HepG2 (cell line): ENCODE measurements around the gene EPHA10. TPM values are rescaled to one million over a fixed set of nuclear protein-coding genes. Genes with fewer than 3 reads are reported as not detected.

Source experiments
- ATF1 ChIP-seq: IDR thresholded peaks from 2 replicates; pipeline ENCODE4 v1.6.1; 2016; ENCODE audit warnings: mild to moderate bottlenecking, control low read depth
- ESRRA ChIP-seq: sonication (generic); formaldehyde crosslinking; IDR thresholded peaks from 2 replicates; pipeline ENCODE4 v1.5.1; 2020; ENCODE audit warnings: mild to moderate bottlenecking, low read depth, missing genetic modification reagents
- HNRNPL ChIP-seq: fragments of 200-400 bp; formaldehyde crosslinking; IDR thresholded peaks from 2 replicates; pipeline ENCODE4 v1.6.1; 2017; ENCODE audit warnings: mild to moderate bottlenecking, low read depth, low read length
- IKZF1 ChIP-seq: fragments of 450-650 bp; IDR thresholded peaks from 2 replicates; pipeline ENCODE4 v1.7.1; 2016
- IRF2 ChIP-seq: IDR thresholded peaks from 2 replicates; pipeline ENCODE4 v1.6.1; 2018; ENCODE audit warnings: missing genetic modification reagents, missing compliant biosample characterization
- MEIS1 ChIP-seq: sonication (generic); formaldehyde crosslinking; IDR thresholded peaks from 2 replicates; pipeline ENCODE4 v1.9.0; 2021; ENCODE audit warnings: mild to moderate bottlenecking, missing genetic modification reagents, moderate library complexity, borderline replicate concordance
- NR2F2 ChIP-seq: IDR thresholded peaks from 2 replicates; pipeline ENCODE4 v1.6.1; 2012; ENCODE audit warnings: low read depth, inconsistent platforms, borderline replicate concordance
- PITX1 ChIP-seq: sonication (generic); formaldehyde crosslinking; IDR thresholded peaks from 2 replicates; pipeline ENCODE4 v1.5.1; 2020; ENCODE audit warnings: mild to moderate bottlenecking, missing genetic modification reagents
- ZBTB42 ChIP-seq: sonication (generic); formaldehyde crosslinking; IDR thresholded peaks from 2 replicates; pipeline ENCODE4 v1.5.0; 2020; ENCODE audit warnings: mild to moderate bottlenecking, missing genetic modification reagents
- ZFP36L2 ChIP-seq: sonication (generic); formaldehyde crosslinking; IDR thresholded peaks from 2 replicates; pipeline ENCODE4 v1.4.0; 2020; ENCODE audit warnings: missing genetic modification reagents
- ZNF33B ChIP-seq: sonication (generic); formaldehyde crosslinking; IDR thresholded peaks from 2 replicates; pipeline ENCODE4 v1.5.1; 2020; ENCODE audit warnings: mild to moderate bottlenecking, missing genetic modification reagents
- ZNF609 ChIP-seq: sonication (generic); formaldehyde crosslinking; IDR thresholded peaks from 2 replicates; pipeline ENCODE4 v1.4.0; 2020; ENCODE audit warnings: mild to moderate bottlenecking, missing genetic modification reagents, borderline replicate concordance
- ZNF709 ChIP-seq: sonication (generic); formaldehyde crosslinking; IDR thresholded peaks from 2 replicates; pipeline ENCODE4 v1.5.0; 2020; ENCODE audit warnings: mild to moderate bottlenecking, missing genetic modification reagents
- ZNF891 ChIP-seq: sonication (generic); formaldehyde crosslinking; IDR thresholded peaks from 2 replicates; pipeline ENCODE4 v1.5.0; 2020; ENCODE audit warnings: mild to moderate bottlenecking, missing genetic modification reagents
- polyA plus RNA-seq, 8 experiments: library from polyadenylated mRNA; depleted of rRNA in 3 of 8; stranded (reverse) in 7 of 8; unstranded in 1 of 8; fragments of >200 nt; fragmentation: Illumina TruSeq in 4 of 8; extraction: Trizol in 4 of 8; gene quantifications; 2 replicates each; pipeline versions ENCODE4 v1.2.1 to v1.2.3, GENCODE V29; 2011 to 2016; ENCODE audit warnings: low read depth in 4 of 8, missing spikeins in 1 of 8, mixed read lengths in 1 of 8; ENCODE audit not compliant: insufficient read depth in 1 of 8
- total RNA-seq, 5 experiments: library from RNA; depleted of rRNA; stranded (reverse); fragments of >200 nt; fragmentation: Illumina TruSeq; extraction: Trizol; gene quantifications; 2 replicates each; pipeline ENCODE4 v1.2.3, GENCODE V29; 2016; ENCODE audit warnings: low read depth in 1 of 5
- TF ChIP-seq, protein P1 (sequence below): sonication (generic); formaldehyde crosslinking; IDR thresholded peaks from 2 replicates; pipeline ENCODE4 v1.4.0; 2020; ENCODE audit warnings: missing genetic modification reagents
- TF ChIP-seq, protein P2 (sequence below): sonication (generic); formaldehyde crosslinking; IDR thresholded peaks from 2 replicates; pipeline ENCODE4 v1.9.0; 2021; ENCODE audit warnings: missing genetic modification reagents, borderline replicate concordance
- TF ChIP-seq, protein P3 (sequence below): sonication (generic); formaldehyde crosslinking; IDR thresholded peaks from 2 replicates; pipeline ENCODE4 v1.4.0; 2020; ENCODE audit warnings: missing genetic modification reagents
- TF ChIP-seq, protein P4 (sequence below): sonication (generic); formaldehyde crosslinking; IDR thresholded peaks from 2 replicates; pipeline ENCODE4 v1.8.0; 2022; ENCODE audit warnings: missing genetic modification reagents, low read depth, mild to moderate bottlenecking, borderline replicate concordance

Gene EPHA10
- total and polyA plus RNA-seq, 2 of the 13 experiments (the other 11 are each of a cell fraction or from before 2014, with no cell fraction given) = 0.11 to 0.58 TPM

GRCh38 chr1:37807555-37808368 lies 42.8 kb upstream of the EPHA10 start, which contains the start of the genes C1orf122 and YRDC (continued):
- TF ChIP-seq, protein P1, sequence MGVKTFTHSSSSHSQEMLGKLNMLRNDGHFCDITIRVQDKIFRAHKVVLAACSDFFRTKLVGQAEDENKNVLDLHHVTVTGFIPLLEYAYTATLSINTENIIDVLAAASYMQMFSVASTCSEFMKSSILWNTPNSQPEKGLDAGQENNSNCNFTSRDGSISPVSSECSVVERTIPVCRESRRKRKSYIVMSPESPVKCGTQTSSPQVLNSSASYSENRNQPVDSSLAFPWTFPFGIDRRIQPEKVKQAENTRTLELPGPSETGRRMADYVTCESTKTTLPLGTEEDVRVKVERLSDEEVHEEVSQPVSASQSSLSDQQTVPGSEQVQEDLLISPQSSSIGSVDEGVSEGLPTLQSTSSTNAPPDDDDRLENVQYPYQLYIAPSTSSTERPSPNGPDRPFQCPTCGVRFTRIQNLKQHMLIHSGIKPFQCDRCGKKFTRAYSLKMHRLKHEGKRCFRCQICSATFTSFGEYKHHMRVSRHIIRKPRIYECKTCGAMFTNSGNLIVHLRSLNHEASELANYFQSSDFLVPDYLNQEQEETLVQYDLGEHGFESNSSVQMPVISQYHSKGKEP (CRISPR knock-in tag) = peak; percentile 78; the same call in 1 of the 2 replicates
- TF ChIP-seq NR2F2 (no peak), ZBTB42 (CRISPR knock-in tag) (no peak), MEIS1 (CRISPR knock-in tag) (no peak), ZFP36L2 (CRISPR knock-in tag) (no peak), ZNF891 (CRISPR knock-in tag) (0 out of 2 replicates have a peak, but pooled peaks have one; percentile 42), ZNF709 (CRISPR knock-in tag) (no peak), PITX1 (CRISPR knock-in tag) (no peak), HNRNPL (no peak), ATF1 (no peak), IKZF1 (no peak), ESRRA (CRISPR knock-in tag) (no peak), ZNF609 (CRISPR knock-in tag) (no peak), ZNF33B (no peak), IRF2 (CRISPR knock-in tag) (no peak)
- TF ChIP-seq, protein P2, sequence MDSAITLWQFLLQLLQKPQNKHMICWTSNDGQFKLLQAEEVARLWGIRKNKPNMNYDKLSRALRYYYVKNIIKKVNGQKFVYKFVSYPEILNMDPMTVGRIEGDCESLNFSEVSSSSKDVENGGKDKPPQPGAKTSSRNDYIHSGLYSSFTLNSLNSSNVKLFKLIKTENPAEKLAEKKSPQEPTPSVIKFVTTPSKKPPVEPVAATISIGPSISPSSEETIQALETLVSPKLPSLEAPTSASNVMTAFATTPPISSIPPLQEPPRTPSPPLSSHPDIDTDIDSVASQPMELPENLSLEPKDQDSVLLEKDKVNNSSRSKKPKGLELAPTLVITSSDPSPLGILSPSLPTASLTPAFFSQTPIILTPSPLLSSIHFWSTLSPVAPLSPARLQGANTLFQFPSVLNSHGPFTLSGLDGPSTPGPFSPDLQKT (CRISPR knock-in tag) = peak; percentile 19; the same call in 1 of the 2 replicates
- TF ChIP-seq, protein P3, sequence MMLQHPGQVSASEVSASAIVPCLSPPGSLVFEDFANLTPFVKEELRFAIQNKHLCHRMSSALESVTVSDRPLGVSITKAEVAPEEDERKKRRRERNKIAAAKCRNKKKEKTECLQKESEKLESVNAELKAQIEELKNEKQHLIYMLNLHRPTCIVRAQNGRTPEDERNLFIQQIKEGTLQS (CRISPR knock-in tag) = no peak
- TF ChIP-seq, protein P4, sequence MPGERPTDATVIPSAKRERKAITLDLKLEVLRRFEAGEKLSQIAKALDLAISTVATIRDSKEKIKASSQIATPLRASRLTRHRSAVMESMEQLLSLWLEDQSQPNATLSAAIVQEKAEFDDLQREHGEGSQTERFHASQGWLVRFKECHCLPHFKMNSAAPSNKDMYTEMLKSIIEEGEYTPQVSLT = no peak
